ENCODE measurements around the gene ARFGAP1. TPM values are rescaled to one million over a fixed set of nuclear protein-coding genes. Genes with fewer than 3 reads are reported as not detected.

ARFGAP1 gene
- total and polyA plus RNA-seq, 4 donors = 47.0 to 108 (median 87.6) TPM

- Histone ChIP-seq H3K36me3 (ENCODE audit: control insufficient read depth in 4 of 4, insufficient read depth in 4 of 4, low read length in 4 of 4) (no peaks in the 10 kb centered on the region), H3K9ac (ENCODE audit: insufficient read depth in 1 of 2, low read length in 2 of 2) (no peak overlapping the region), H3K9me3 (ENCODE audit: control insufficient read depth in 4 of 4, insufficient read depth in 3 of 4, low read length in 3 of 4) (no peaks in the 10 kb centered on the region), H3K27ac (ENCODE audit: low read depth in 1 of 2, low read length in 1 of 2) (no peak overlapping the region), H3K4me3 (no peak overlapping the region), H3K4me1 (ENCODE audit: control insufficient read depth in 5 of 5, insufficient read depth in 5 of 5, low read length in 5 of 5) (peaks cover 0 to 49% (median 13%) of the 10 kb centered on the region in 5 donors), H3K27me3 (ENCODE audit: control insufficient read depth in 3 of 3, insufficient read depth in 3 of 3, low read length in 2 of 3) (peaks cover 0 to 3% (median 3%) of the 10 kb centered on the region in 3 donors)
- ATAC-seq (ENCODE audit: insufficient read depth, low FRiP score) = no peak
- WGBS, 2 donors = 81 to 86% methylated on average over 23 of the region's 23 CpGs
- no peak for TF ChIP-seq CTCF (IDR thresholded peaks at IDR 0.05; ENCODE audit: control extremely low read depth, extremely low read depth)
- no peak for DNase-seq
Measured at GRCh38 chr20:63320041-63320511, 47.5 kb downstream of the ARFGAP1 start.

GRCh38 chr20:63320616-63321147 lies 48.1 kb downstream of the ARFGAP1 start:
- Histone ChIP-seq H3K4me1 (ENCODE audit: control insufficient read depth in 5 of 5, insufficient read depth in 5 of 5, low read length in 5 of 5) (peaks cover 0 to 46% (median 13%) of the 10 kb centered on the region in 5 donors), H3K27ac (ENCODE audit: low read depth in 1 of 2, low read length in 1 of 2) (no peak overlapping the region), H3K4me3 (no peak overlapping the region), H3K9me3 (ENCODE audit: control insufficient read depth in 4 of 4, insufficient read depth in 3 of 4, low read length in 3 of 4) (no peaks in the 10 kb centered on the region), H3K9ac (ENCODE audit: insufficient read depth in 1 of 2, low read length in 2 of 2) (no peak overlapping the region), H3K27me3 (ENCODE audit: control insufficient read depth in 3 of 3, insufficient read depth in 3 of 3, low read length in 2 of 3) (peaks cover 0 to 3% (median 3%) of the 10 kb centered on the region in 3 donors), H3K36me3 (ENCODE audit: control insufficient read depth in 4 of 4, insufficient read depth in 4 of 4, low read length in 4 of 4) (no peaks in the 10 kb centered on the region)
- 66 to 80% methylated on average over 10 of the region's 10 CpGs for WGBS, 2 donors
- ATAC-seq (ENCODE audit: insufficient read depth, low FRiP score) (no peak), DNase-seq (peak in 1 of 3 donors; percentile 9)
- no peak for TF ChIP-seq CTCF (IDR thresholded peaks at IDR 0.05; ENCODE audit: control extremely low read depth, extremely low read depth)

GRCh38 chr20:63321148-63321831 lies 48.7 kb downstream of the ARFGAP1 start:
- H3K27me3 ChIP-seq (ENCODE audit: control insufficient read depth in 3 of 3, insufficient read depth in 3 of 3, low read length in 2 of 3) = peaks cover 0 to 3% (median 3%) of the 10 kb centered on the region in 3 donors
- H3K4me1 ChIP-seq (ENCODE audit: control insufficient read depth in 5 of 5, insufficient read depth in 5 of 5, low read length in 5 of 5) = peaks cover 0 to 44% (median 13%) of the 10 kb centered on the region in 5 donors
- ATAC-seq (ENCODE audit: insufficient read depth, low FRiP score) (no peak), DNase-seq (peak; percentile 88 to 94 (median 89))
- H3K9me3 ChIP-seq (ENCODE audit: control insufficient read depth in 4 of 4, insufficient read depth in 3 of 4, low read length in 3 of 4) = no peaks in the 10 kb centered on the region
- H3K9ac ChIP-seq (ENCODE audit: insufficient read depth in 1 of 2, low read length in 2 of 2) = no peak overlapping the region
- no peak for TF ChIP-seq CTCF (IDR thresholded peaks at IDR 0.05; ENCODE audit: control extremely low read depth, extremely low read depth)
- no peaks in the 10 kb centered on the region for H3K36me3 ChIP-seq (ENCODE audit: control insufficient read depth in 4 of 4, insufficient read depth in 4 of 4, low read length in 4 of 4)
- no peak overlapping the region for H3K4me3 ChIP-seq
- H3K27ac ChIP-seq (ENCODE audit: low read depth in 1 of 2, low read length in 1 of 2) = no peak overlapping the region
- WGBS, 2 donors = 53 to 68% methylated on average over 20 of the region's 20 CpGs
